SK-N-SH (cell line): Measurements from ENCODE around the gene KCNQ5.

Experiments used
- EP300 ChIP-seq, 2 experiments: IDR thresholded peaks; 2 replicates each; pipeline versions ENCODE4 v1.4.0 to v1.6.1; 2012; ENCODE audit warnings: borderline replicate concordance in 1 of 2, low read depth in 1 of 2, low read length in 1 of 2
- EZH2phosphoT487 ChIP-seq: fragments of 200-600 bp; sonication (generic); IDR thresholded peaks from 2 replicates; pipeline ENCODE4 v1.6.1; 2017; ENCODE audit warnings: low read depth, mixed run types, mild to moderate bottlenecking, antibody characterized with exemption, moderate library complexity, borderline replicate concordance
- FOXJ3 ChIP-seq: sonication (generic); formaldehyde crosslinking; IDR thresholded peaks from 2 replicates; pipeline ENCODE4 v1.5.1; 2020; ENCODE audit warnings: mild to moderate bottlenecking, missing genetic modification reagents
- JUND ChIP-seq: IDR thresholded peaks from 2 replicates; pipeline ENCODE4 v1.4.0; 2012
- POLR2AphosphoS5 ChIP-seq: IDR thresholded peaks from 2 replicates; pipeline ENCODE4 v1.6.1; 2012; ENCODE audit warnings: low read depth, low read length
- RAD21 ChIP-seq: IDR thresholded peaks from 2 replicates; pipeline ENCODE4 v1.6.1; 2012; ENCODE audit warnings: mild to moderate bottlenecking, low read length
- RCOR1 ChIP-seq: fragments of 150-350 bp; IDR thresholded peaks from 2 replicates; pipeline ENCODE4 v1.6.1; 2017; ENCODE audit warnings: antibody characterized with exemption, low read length
- TAF1 ChIP-seq: IDR thresholded peaks from 2 replicates; pipeline ENCODE4 v1.6.1; 2012; ENCODE audit warnings: low read depth, mild to moderate bottlenecking, low read length, moderate library complexity, borderline replicate concordance
- YY1 ChIP-seq: IDR thresholded peaks from 2 replicates; pipeline ENCODE4 v1.4.0; 2012; ENCODE audit warnings: low read depth, mild to moderate bottlenecking
- TF ChIP-seq, protein P1 (sequence below): fragments of 200-600 bp; sonication (generic); IDR thresholded peaks from 2 replicates; pipeline ENCODE4 v1.6.1; 2017; ENCODE audit warnings: antibody characterized with exemption, mild to moderate bottlenecking, moderate library complexity
- TF ChIP-seq, protein P2 (sequence below): IDR thresholded peaks from 2 replicates; pipeline ENCODE4 v1.4.0; 2012; ENCODE audit warnings: low read depth
- TF ChIP-seq, protein P3 (sequence below): IDR thresholded peaks from 2 replicates; pipeline ENCODE4; 2012
- TF ChIP-seq, protein P4 (sequence below): fragments of 150-350 bp; IDR thresholded peaks from 2 replicates; pipeline ENCODE4 v1.6.1; 2017; ENCODE audit warnings: antibody characterized with exemption, low read length, low read depth, borderline replicate concordance
- TF ChIP-seq, protein P5 (sequence below): IDR thresholded peaks from 2 replicates; pipeline ENCODE4 v1.6.1; 2012; ENCODE audit warnings: mild to moderate bottlenecking, low read depth, low read length, moderate library complexity

DNA sequence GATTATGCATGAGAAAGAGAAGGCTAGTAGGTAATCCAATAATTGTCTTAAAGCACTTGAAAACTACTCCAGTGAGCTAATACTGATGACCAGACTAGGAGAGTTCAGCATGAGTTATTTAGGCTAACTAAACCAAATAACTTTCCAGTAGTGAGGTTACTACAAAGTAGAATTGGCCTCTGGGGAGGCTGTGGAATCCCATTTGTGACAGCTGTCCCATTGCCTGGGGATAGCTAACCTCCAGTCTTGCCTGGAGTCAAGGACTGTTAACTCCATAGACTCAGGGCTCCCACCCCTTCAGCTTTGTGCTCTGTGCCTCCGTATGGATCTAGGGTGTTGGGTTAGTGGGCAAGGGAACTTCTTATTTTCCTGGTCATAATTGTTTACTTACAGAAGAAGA, 51.0 kb downstream of the KCNQ5 start:
- TF ChIP-seq JUND = no peak
- no peak for TF ChIP-seq RCOR1
- no peak for TF ChIP-seq POLR2AphosphoS5
- TF ChIP-seq FOXJ3 (CRISPR knock-in tag) = no peak
- TF ChIP-seq, protein P1, sequence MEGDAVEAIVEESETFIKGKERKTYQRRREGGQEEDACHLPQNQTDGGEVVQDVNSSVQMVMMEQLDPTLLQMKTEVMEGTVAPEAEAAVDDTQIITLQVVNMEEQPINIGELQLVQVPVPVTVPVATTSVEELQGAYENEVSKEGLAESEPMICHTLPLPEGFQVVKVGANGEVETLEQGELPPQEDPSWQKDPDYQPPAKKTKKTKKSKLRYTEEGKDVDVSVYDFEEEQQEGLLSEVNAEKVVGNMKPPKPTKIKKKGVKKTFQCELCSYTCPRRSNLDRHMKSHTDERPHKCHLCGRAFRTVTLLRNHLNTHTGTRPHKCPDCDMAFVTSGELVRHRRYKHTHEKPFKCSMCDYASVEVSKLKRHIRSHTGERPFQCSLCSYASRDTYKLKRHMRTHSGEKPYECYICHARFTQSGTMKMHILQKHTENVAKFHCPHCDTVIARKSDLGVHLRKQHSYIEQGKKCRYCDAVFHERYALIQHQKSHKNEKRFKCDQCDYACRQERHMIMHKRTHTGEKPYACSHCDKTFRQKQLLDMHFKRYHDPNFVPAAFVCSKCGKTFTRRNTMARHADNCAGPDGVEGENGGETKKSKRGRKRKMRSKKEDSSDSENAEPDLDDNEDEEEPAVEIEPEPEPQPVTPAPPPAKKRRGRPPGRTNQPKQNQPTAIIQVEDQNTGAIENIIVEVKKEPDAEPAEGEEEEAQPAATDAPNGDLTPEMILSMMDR = no peak
- TF ChIP-seq EP300 (IDR thresholded peaks at IDR 0.05; ENCODE audit: borderline replicate concordance in 1 of 2, low read depth in 1 of 2, low read length in 1 of 2) = no peak
- TF ChIP-seq, protein P2, sequence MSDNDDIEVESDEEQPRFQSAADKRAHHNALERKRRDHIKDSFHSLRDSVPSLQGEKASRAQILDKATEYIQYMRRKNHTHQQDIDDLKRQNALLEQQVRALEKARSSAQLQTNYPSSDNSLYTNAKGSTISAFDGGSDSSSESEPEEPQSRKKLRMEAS = no peak
- no peak for TF ChIP-seq YY1
- no peak for TF ChIP-seq EZH2phosphoT487
- TF ChIP-seq, protein P3, sequence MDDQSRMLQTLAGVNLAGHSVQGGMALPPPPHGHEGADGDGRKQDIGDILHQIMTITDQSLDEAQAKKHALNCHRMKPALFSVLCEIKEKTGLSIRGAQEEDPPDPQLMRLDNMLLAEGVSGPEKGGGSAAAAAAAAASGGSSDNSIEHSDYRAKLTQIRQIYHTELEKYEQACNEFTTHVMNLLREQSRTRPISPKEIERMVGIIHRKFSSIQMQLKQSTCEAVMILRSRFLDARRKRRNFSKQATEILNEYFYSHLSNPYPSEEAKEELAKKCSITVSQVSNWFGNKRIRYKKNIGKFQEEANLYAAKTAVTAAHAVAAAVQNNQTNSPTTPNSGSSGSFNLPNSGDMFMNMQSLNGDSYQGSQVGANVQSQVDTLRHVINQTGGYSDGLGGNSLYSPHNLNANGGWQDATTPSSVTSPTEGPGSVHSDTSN = no peak
- TF ChIP-seq TAF1 = no peak
- no peak for TF ChIP-seq RAD21
- TF ChIP-seq, protein P4, sequence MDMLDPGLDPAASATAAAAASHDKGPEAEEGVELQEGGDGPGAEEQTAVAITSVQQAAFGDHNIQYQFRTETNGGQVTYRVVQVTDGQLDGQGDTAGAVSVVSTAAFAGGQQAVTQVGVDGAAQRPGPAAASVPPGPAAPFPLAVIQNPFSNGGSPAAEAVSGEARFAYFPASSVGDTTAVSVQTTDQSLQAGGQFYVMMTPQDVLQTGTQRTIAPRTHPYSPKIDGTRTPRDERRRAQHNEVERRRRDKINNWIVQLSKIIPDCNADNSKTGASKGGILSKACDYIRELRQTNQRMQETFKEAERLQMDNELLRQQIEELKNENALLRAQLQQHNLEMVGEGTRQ = no peak
- TF ChIP-seq, protein P5, sequence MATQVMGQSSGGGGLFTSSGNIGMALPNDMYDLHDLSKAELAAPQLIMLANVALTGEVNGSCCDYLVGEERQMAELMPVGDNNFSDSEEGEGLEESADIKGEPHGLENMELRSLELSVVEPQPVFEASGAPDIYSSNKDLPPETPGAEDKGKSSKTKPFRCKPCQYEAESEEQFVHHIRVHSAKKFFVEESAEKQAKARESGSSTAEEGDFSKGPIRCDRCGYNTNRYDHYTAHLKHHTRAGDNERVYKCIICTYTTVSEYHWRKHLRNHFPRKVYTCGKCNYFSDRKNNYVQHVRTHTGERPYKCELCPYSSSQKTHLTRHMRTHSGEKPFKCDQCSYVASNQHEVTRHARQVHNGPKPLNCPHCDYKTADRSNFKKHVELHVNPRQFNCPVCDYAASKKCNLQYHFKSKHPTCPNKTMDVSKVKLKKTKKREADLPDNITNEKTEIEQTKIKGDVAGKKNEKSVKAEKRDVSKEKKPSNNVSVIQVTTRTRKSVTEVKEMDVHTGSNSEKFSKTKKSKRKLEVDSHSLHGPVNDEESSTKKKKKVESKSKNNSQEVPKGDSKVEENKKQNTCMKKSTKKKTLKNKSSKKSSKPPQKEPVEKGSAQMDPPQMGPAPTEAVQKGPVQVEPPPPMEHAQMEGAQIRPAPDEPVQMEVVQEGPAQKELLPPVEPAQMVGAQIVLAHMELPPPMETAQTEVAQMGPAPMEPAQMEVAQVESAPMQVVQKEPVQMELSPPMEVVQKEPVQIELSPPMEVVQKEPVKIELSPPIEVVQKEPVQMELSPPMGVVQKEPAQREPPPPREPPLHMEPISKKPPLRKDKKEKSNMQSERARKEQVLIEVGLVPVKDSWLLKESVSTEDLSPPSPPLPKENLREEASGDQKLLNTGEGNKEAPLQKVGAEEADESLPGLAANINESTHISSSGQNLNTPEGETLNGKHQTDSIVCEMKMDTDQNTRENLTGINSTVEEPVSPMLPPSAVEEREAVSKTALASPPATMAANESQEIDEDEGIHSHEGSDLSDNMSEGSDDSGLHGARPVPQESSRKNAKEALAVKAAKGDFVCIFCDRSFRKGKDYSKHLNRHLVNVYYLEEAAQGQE = no peak
